DND-41 (cell line): ENCODE results near the gene LAD1.

ENCODE experiments used
- ATAC-seq: fragments of 200-7000 bp; cut with Tn5 transposase; 3 replicates; pipeline ENCODE4 v1.9.1; 2021; ENCODE audit warnings: low read depth; ENCODE audit not compliant: insufficient read depth
- DNase-seq: peaks from one replicate; pipeline ENCODE4 v3.0.0-alpha.2; 2020
- H2AFZ ChIP-seq: 2 replicates; pipeline ENCODE4 v1.6.0; 2012; ENCODE audit warnings: low read depth, low read length
- H3K27ac ChIP-seq: 2 replicates; pipeline ENCODE4 v1.5.1; 2012; ENCODE audit warnings: low read length, inconsistent platforms
- H3K27me3 ChIP-seq: fragments of 200-600 bp; sonication (generic); 2 replicates; pipeline ENCODE4 v1.6.0; 2012; ENCODE audit warnings: low read length, mild to moderate bottlenecking, inconsistent platforms; ENCODE audit not compliant: insufficient read depth, poor library complexity
- H3K36me3 ChIP-seq: 2 replicates; pipeline ENCODE4 v1.5.1; 2012; ENCODE audit warnings: low read length, inconsistent platforms; ENCODE audit not compliant: insufficient read depth
- H3K4me1 ChIP-seq: 2 replicates; pipeline ENCODE4 v1.5.1; 2012; ENCODE audit warnings: mild to moderate bottlenecking, low read length; ENCODE audit not compliant: insufficient read depth
- H3K4me2 ChIP-seq: 2 replicates; pipeline ENCODE4 v1.6.0; 2012; ENCODE audit warnings: mild to moderate bottlenecking, moderate library complexity, low read length, inconsistent platforms; ENCODE audit not compliant: insufficient read depth
- H3K4me3 ChIP-seq, 2 experiments: fragments of 200-600 bp in 1 of 2; shearing (Covaris generic) in 1 of 2; 2 replicates each; pipeline ENCODE4 v1.5.1; 2012 to 2016; ENCODE audit warnings: inconsistent platforms in 2 of 2, low read length in 2 of 2, mild to moderate bottlenecking in 2 of 2, low read depth in 1 of 2, moderate library complexity in 1 of 2
- H3K79me2 ChIP-seq: 2 replicates; pipeline ENCODE4 v1.6.0; 2012; ENCODE audit warnings: low read length, inconsistent platforms; ENCODE audit not compliant: insufficient read depth
- H3K9ac ChIP-seq: 2 replicates; pipeline ENCODE4 v1.6.0; 2012; ENCODE audit warnings: low read depth, mild to moderate bottlenecking, inconsistent platforms, low read length, moderate library complexity
- H3K9me3 ChIP-seq: 2 replicates; pipeline ENCODE4 v1.5.1; 2012; ENCODE audit warnings: low read length, moderate library complexity, mild to moderate bottlenecking, inconsistent platforms; ENCODE audit not compliant: insufficient read depth, severe bottlenecking
- H4K20me1 ChIP-seq: 2 replicates; pipeline ENCODE4 v1.6.0; 2012; ENCODE audit warnings: low read length; ENCODE audit not compliant: insufficient read depth
- EZH2 ChIP-seq: IDR thresholded peaks from 3 replicates; pipeline ENCODE4 v1.6.1; 2012; ENCODE audit warnings: borderline replicate concordance, low read depth, mild to moderate bottlenecking, moderate library complexity, low read length, inconsistent platforms; ENCODE audit not compliant: severe bottlenecking
- TF ChIP-seq, protein P1 (sequence below): IDR thresholded peaks from 2 replicates; pipeline ENCODE4 v1.5.1; 2012; ENCODE audit warnings: borderline replicate concordance, low read length, moderate library complexity, mild to moderate bottlenecking; ENCODE audit not compliant: poor library complexity, severe bottlenecking; ENCODE audit errors: extremely low read depth

LAD1 gene

DNA sequence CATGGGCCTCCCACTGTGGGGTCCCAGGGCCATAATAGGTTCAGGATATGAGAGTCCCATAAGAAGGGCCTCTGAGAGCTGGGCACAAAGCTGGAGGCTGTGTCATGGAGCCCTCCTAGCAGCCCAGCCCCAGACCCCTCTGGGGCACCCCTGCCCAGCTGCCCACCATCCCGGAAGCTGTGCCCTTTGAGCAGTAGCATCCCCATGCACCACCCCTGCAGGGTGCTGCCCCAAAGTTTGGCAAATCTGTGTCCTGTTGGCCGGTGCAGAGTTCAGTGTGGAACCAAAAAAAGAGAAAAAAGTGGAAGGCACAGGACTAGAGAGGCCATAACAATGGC lies 39.3 kb downstream of the LAD1 start:
- Histone ChIP-seq H2AFZ (no peak overlapping the region), H4K20me1 (no peaks in the 10 kb centered on the region), H3K27me3 (no peaks in the 10 kb centered on the region), H3K4me3 (no peak overlapping the region), H3K9ac (no peak overlapping the region), H3K4me1 (no peaks in the 10 kb centered on the region), H3K4me2 (no peak overlapping the region), H3K9me3 (no peaks in the 10 kb centered on the region), H3K79me2 (no peaks in the 10 kb centered on the region), H3K27ac (no peak overlapping the region), H3K36me3 (no peaks in the 10 kb centered on the region)
- ATAC-seq = no peak
- no peak for DNase-seq
- TF ChIP-seq EZH2 = no peak
- TF ChIP-seq, protein P1, sequence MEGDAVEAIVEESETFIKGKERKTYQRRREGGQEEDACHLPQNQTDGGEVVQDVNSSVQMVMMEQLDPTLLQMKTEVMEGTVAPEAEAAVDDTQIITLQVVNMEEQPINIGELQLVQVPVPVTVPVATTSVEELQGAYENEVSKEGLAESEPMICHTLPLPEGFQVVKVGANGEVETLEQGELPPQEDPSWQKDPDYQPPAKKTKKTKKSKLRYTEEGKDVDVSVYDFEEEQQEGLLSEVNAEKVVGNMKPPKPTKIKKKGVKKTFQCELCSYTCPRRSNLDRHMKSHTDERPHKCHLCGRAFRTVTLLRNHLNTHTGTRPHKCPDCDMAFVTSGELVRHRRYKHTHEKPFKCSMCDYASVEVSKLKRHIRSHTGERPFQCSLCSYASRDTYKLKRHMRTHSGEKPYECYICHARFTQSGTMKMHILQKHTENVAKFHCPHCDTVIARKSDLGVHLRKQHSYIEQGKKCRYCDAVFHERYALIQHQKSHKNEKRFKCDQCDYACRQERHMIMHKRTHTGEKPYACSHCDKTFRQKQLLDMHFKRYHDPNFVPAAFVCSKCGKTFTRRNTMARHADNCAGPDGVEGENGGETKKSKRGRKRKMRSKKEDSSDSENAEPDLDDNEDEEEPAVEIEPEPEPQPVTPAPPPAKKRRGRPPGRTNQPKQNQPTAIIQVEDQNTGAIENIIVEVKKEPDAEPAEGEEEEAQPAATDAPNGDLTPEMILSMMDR = no peak

DNA sequence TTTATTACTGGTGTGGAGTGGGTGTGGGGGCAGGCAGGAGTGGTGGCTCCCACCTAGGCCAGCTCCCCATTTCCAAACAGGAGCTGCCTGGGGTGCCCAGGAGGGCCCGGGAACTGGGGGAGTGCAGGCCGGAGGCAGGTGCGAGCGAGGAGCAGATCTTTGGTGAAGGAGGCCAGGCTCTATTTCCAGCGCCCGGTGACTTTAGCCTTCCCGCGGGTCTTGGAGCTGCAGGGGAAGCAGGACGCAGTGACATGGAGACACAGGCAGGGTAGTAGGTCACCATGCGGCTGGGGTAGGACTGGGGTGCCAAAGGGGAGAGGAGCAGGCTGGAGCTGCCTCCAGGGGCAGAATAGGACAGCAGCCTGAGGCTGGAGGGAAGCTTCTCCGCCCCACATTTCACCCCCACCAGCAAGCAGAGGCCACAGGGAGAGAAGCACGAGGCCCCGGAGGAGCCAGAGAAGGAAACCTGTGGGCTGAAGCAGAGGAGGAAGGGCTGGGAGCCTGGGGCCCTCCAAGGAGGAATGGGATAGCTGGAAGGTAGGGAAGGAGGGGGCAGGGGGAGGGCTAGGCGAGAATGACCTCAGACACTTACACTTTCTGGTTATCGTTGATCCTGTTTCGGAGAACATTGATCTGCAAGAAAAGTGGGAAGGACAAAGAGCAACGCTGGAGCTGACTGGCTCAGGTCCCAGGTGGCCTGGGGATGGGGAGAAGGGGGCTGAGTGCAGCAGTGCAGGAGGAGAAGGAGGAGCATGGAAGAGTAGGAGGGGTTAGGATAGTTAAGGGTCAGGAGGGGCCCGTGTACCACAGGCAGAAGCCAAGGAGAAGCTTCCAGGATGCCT lies 39.9 kb downstream of the LAD1 start:
- no peaks in the 10 kb centered on the region for H3K27me3 ChIP-seq
- no peak overlapping the region for H3K9ac ChIP-seq
- no peak overlapping the region for H3K4me3 ChIP-seq
- no peak for ATAC-seq
- no peaks in the 10 kb centered on the region for H4K20me1 ChIP-seq
- H3K9me3 ChIP-seq = no peaks in the 10 kb centered on the region
- TF ChIP-seq, protein P1 = no peak
- no peak for TF ChIP-seq EZH2
- H2AFZ ChIP-seq = no peak overlapping the region
- DNase-seq = no peak
- no peak overlapping the region for H3K4me2 ChIP-seq
- H3K4me1 ChIP-seq = no peaks in the 10 kb centered on the region
- no peaks in the 10 kb centered on the region for H3K79me2 ChIP-seq
- no peaks in the 10 kb centered on the region for H3K36me3 ChIP-seq
- H3K27ac ChIP-seq = no peak overlapping the region

DNA sequence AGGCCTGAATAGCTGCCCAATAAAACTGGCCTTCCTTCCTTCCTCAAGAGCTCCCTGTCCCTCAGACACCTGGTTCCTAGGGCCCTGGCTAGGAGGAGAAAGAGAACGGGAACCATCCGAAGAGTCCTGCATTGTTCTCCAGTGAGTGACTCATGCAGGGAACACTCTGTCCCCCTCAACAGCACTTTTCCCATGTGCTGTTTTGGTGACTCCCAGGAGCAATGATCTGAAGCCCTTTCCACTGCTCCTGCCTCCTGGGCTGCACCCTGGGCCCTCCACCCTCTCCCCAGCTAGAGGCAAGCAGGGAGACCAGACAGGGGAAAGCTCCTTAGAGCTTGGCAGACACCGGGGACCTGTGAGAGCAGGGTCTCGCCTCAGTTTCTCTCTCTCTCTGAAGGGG lies 40.5 kb downstream of the LAD1 start:
- DNase-seq = no peak
- TF ChIP-seq, protein P1 = no peak
- no peak for TF ChIP-seq EZH2
- Histone ChIP-seq H3K27ac (no peak overlapping the region), H3K4me1 (no peaks in the 10 kb centered on the region), H3K27me3 (no peaks in the 10 kb centered on the region), H3K9ac (no peak overlapping the region), H3K36me3 (no peaks in the 10 kb centered on the region), H3K9me3 (no peaks in the 10 kb centered on the region), H3K4me2 (no peak overlapping the region), H3K79me2 (no peaks in the 10 kb centered on the region), H4K20me1 (no peaks in the 10 kb centered on the region), H2AFZ (no peak overlapping the region), H3K4me3 (no peak overlapping the region)
- no peak for ATAC-seq
